GM19099 (cell line): ENCODE data around the gene ADGRL3.

ENCODE experiments used
- POLR2A ChIP-seq: IDR thresholded peaks from 3 replicates; pipeline ENCODE4 v1.6.1; 2011; ENCODE audit warnings: low read depth; ENCODE audit not compliant: insufficient read length; ENCODE audit errors: extremely low read depth

ADGRL3 gene

GRCh38 chr4:61549336-61549735 lies 349.2 kb downstream of the ADGRL3 start:
- TF ChIP-seq POLR2A, result no peak

- no peak for TF ChIP-seq POLR2A
Measured at GRCh38 chr4:61553557-61554125, 353.5 kb downstream of the ADGRL3 start.

GRCh38 chr4:61555789-61556188 lies 355.7 kb downstream of the ADGRL3 start:
- no peak for TF ChIP-seq POLR2A

DNA sequence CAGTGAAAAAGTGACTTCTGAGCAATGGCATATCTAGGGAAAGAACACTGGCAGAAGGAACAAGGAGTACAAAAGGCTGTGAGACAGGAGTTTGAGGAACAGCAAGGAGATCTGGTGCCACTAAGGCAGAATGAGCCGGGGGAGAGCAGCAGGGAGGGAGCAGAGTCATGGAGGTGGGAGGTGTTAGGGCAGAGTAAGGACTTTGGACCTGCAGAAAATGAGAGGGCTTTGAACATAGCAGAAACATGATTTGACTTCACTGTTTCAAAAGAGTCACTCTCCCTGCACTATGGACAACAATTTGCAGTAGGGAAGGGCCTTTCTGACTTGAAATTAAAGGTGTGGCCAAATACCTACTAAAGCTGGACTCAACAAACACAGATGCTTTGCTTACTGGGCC lies 356.2 kb downstream of the ADGRL3 start:
- no peak for TF ChIP-seq POLR2A

DNA sequence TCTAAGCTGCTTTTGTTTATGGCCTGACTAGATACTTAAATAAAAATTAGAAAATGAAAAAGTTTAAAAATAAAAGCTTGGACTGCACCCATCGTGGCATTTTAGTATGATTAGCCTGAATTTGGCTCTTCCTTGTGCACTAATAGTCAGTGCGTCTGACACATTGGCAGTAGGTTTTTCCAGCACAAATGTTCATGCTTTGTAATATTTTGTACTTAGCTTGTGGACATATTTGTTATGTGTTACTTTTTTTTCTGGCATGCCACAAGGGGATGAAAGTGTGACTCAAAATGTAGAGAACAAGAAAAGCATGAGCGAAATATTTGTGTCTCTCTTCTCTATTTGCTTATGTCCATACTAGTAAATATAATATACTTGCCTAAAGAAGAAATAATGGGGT lies 359.3 kb downstream of the ADGRL3 start:
- TF ChIP-seq POLR2A, result no peak

GRCh38 chr4:61561028-61561427 lies 360.9 kb downstream of the ADGRL3 start:
- no peak for TF ChIP-seq POLR2A

- TF ChIP-seq POLR2A, result no peak
Measured at GRCh38 chr4:61571761-61572559, 371.8 kb downstream of the ADGRL3 start.

GRCh38 chr4:61575796-61576195 lies 375.7 kb downstream of the ADGRL3 start:
- no peak for TF ChIP-seq POLR2A

DNA sequence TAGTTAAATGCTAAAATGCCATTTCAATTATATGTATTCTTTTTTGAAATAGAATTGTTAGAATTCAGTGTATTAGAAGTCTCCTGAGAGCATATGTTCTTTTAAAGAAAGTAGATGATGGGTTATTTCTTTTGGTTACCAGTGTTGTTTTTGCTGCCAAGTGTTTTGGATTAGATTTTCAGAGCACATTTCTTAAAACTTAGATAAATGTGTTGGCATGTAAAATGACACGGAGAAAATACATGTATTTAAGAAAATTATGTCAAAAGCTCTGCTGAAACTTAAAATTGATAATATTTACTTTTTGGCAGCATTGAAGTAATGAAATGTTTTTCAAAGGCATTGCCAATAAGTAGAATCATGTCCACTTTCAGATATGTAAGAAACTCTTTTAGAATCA lies 379.7 kb downstream of the ADGRL3 start:
- TF ChIP-seq POLR2A, result no peak

DNA sequence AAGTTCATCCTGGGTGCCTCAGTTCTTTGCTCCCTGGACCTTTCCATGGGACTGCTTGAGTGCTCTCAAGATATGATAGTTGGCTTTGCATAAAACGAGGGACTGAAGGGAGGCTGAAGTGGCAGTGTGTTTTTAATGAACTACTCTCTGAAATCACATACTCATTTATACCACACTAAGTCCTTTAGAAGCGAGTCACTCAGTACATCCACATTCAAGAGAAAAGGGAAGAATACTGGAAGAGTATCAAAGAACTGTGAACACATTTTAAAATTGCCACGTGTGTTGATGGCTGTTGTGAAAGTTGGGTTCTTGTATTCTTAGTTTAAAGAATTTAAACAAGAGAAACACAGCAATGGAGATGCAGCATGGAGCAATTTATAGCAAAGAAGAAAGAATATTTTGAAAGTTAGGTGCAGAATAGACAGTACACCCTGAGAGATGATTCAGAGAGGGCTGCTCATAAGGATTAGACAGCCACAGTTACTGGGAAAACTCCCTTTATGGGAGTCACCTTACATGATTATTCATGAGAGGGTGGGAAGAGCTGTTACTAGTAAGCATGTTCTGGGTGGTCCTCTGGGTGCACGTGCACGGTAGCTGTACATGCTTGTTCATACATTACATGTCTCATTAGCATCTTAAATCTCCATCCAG lies 380.7 kb downstream of the ADGRL3 start:
- no peak for TF ChIP-seq POLR2A

- no peak for TF ChIP-seq POLR2A
Measured at GRCh38 chr4:61583696-61584095, 383.6 kb downstream of the ADGRL3 start.

DNA sequence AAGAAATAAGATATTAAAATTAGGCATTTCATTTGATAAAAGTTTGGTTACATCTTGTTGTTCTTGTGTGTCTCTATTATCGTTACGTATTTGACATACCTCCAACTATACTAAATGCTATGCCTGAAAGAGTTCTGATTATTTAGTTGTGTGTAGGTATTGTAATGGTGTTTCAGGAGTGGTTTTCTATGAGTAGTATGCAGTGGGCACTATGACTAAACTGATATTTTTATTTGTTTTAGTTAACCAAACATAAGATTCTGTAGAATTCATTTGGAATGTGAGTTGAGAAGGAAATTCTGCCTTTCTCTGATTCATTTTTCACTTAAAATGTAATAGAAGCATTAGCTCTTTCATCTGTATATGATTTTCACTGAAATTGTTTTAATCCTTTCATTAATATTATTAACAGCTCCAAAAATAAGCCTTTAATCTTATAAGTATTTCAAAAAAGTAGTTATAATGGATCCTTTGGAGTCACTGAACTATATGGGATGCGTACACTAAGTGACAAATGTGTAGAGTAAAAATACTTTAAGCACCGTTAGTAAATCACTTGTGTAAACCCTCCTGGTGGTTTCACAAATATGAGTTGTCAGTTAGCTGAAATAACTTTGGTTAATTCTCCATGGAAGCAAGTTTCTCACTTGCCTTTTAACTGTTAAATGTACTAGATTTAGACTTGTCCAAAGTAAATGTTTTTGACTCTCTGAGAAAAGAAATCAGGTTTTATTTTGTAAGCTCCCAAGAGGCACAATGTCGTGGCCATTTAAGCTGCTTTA lies 388.7 kb downstream of the ADGRL3 start:
- TF ChIP-seq POLR2A, result no peak

GRCh38 chr4:61590881-61591280 lies 390.8 kb downstream of the ADGRL3 start:
- TF ChIP-seq POLR2A, result no peak

GRCh38 chr4:61596606-61597340 lies 396.6 kb downstream of the ADGRL3 start:
- no peak for TF ChIP-seq POLR2A

DNA sequence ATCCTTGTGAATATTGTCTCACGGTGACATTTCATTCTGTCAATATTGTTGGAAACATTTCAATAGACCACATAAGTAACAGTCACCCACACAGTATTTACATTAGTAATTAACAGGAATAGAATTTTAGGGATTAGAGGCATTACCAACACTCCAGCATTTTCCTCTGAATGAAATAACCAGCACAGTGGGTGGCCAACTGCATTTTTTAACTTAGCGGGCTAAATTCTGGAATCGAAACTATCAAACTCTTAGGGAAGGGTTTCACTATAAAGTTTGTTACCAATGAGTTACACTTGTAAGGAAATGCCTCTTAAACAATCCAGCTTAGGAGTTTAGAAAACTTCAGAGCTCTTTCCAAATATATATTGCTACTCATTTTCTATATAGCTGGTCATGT lies 403.0 kb downstream of the ADGRL3 start:
- no peak for TF ChIP-seq POLR2A
